Endothelial cell (in vitro differentiated cells): ENCODE results near the gene RUNX2. TPM values are rescaled to one million over a fixed set of nuclear protein-coding genes. Genes with fewer than 3 reads are reported as not detected.

Experiments
- DNase-seq: peaks from one replicate; pipeline ENCODE4 v3.0.0; 2021; ENCODE audit warnings: low spot score
- H3K27ac Mint-ChIP-seq: one replicate; pipeline ENCODE4 v1.8.0; 2021; ENCODE audit warnings: mixed read lengths, inconsistent platforms; ENCODE audit not compliant: unreplicated experiment
- H3K27me3 Mint-ChIP-seq: one replicate; pipeline ENCODE4 v1.8.0; 2021; ENCODE audit warnings: mild to moderate bottlenecking, moderate library complexity, mixed read lengths, inconsistent platforms; ENCODE audit not compliant: unreplicated experiment
- H3K36me3 Mint-ChIP-seq: one replicate; pipeline ENCODE4 v1.8.0; 2021; ENCODE audit warnings: mild to moderate bottlenecking, low read depth, mixed read lengths, inconsistent platforms; ENCODE audit not compliant: unreplicated experiment
- H3K4me1 Mint-ChIP-seq: one replicate; pipeline ENCODE4 v1.8.0; 2021; ENCODE audit warnings: mild to moderate bottlenecking, mixed read lengths, inconsistent platforms; ENCODE audit not compliant: unreplicated experiment
- H3K4me3 Mint-ChIP-seq: one replicate; pipeline ENCODE4 v1.8.0; 2021; ENCODE audit warnings: mild to moderate bottlenecking, mixed read lengths, inconsistent platforms; ENCODE audit not compliant: unreplicated experiment
- H3K9me3 Mint-ChIP-seq: one replicate; pipeline ENCODE4 v1.8.0; 2021; ENCODE audit warnings: mixed read lengths, inconsistent platforms; ENCODE audit not compliant: unreplicated experiment
- CTCF ChIP-seq: fragments of 200-600 bp; sonication (generic); IDR thresholded peaks from one replicate; pipeline ENCODE4 v1.5.0; 2021; ENCODE audit warnings: antibody characterized with exemption; ENCODE audit not compliant: unreplicated experiment
- total RNA-seq: library from RNA; stranded (reverse); fragmentation: NEBNext Ultra II Directional; extraction: Animal tissue kit (Norgen Biotek cat#: 25700); gene quantifications from one replicate; pipeline ENCODE4 v1.2.1, GENCODE V29; 2021; ENCODE audit not compliant: unreplicated experiment

The RUNX2 gene
- total RNA-seq, 1 donor from 2014 or later = 1.8 TPM

- no peak for DNase-seq
- Mint-ChIP-seq H3K4me1 (peaks cover 1% of the 10 kb centered on the region), H3K27me3 (peaks cover 16% of the 10 kb centered on the region), H3K36me3 (peaks cover 2% of the 10 kb centered on the region), H3K9me3 (no peaks in the 10 kb centered on the region), H3K27ac (no peak overlapping the region), H3K4me3 (no peak overlapping the region)
- TF ChIP-seq CTCF = no peak
Observed at GRCh38 chr6:45658958-45659357, 330.8 kb downstream of the RUNX2 start.

- Mint-ChIP-seq H3K9me3 (no peaks in the 10 kb centered on the region), H3K4me3 (no peak overlapping the region), H3K27ac (no peak overlapping the region), H3K4me1 (peaks cover 4% of the 10 kb centered on the region), H3K27me3 (peaks cover 17% of the 10 kb centered on the region), H3K36me3 (peaks cover 5% of the 10 kb centered on the region)
- DNase-seq = no peak
- no peak for TF ChIP-seq CTCF
Observed at GRCh38 chr6:45661661-45662060, 333.5 kb downstream of the RUNX2 start.

- no peak overlapping the region for H3K27ac Mint-ChIP-seq
- DNase-seq = peak; percentile 49
- no peak for TF ChIP-seq CTCF
- peaks cover 4% of the 10 kb centered on the region for H3K4me1 Mint-ChIP-seq
- H3K9me3 Mint-ChIP-seq = no peaks in the 10 kb centered on the region
- no peak overlapping the region for H3K4me3 Mint-ChIP-seq
- H3K36me3 Mint-ChIP-seq = peaks cover 5% of the 10 kb centered on the region
- peaks cover 17% of the 10 kb centered on the region for H3K27me3 Mint-ChIP-seq
Observed at GRCh38 chr6:45663251-45664221, 335.4 kb downstream of the RUNX2 start.

- Mint-ChIP-seq H3K36me3 (peaks cover 5% of the 10 kb centered on the region), H3K27ac (no peak overlapping the region), H3K27me3 (peaks cover 17% of the 10 kb centered on the region), H3K4me1 (peaks cover 4% of the 10 kb centered on the region), H3K4me3 (no peak overlapping the region), H3K9me3 (no peaks in the 10 kb centered on the region)
- no peak for TF ChIP-seq CTCF
- no peak for DNase-seq
Observed at GRCh38 chr6:45664707-45665106, 336.6 kb downstream of the RUNX2 start.

DNA sequence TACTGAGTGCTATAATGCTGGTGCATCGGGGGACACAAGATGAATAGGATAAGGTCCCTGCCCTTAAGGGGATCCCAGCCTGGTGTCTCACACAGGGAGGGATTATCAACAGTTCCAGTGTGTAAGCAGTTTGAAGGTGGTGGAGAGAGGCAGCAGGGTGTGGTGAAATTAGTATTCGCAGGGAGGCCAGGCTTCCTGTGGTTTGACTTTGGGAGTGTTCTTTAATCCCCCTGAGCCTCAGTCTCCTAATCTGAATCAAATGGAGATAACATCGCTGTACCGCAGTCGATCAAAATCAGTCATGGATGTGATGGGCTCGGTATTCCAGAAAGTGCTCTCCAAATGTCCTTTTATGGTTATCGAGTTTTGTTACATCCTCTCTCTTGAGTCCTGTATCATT lies 337.7 kb downstream of the RUNX2 start:
- no peak overlapping the region for H3K4me3 Mint-ChIP-seq
- peaks cover 17% of the 10 kb centered on the region for H3K27me3 Mint-ChIP-seq

More for the DNA sequence above, 337.7 kb downstream of the RUNX2 start:
- peaks cover 4% of the 10 kb centered on the region for H3K4me1 Mint-ChIP-seq
- no peak overlapping the region for H3K27ac Mint-ChIP-seq
- DNase-seq = no peak
- no peak for TF ChIP-seq CTCF
- H3K9me3 Mint-ChIP-seq = no peaks in the 10 kb centered on the region
- peaks cover 5% of the 10 kb centered on the region for H3K36me3 Mint-ChIP-seq
